Lower lobe of right lung (tissue), 2 donors: ENCODE data around the gene EPHB6. TPM values are rescaled to one million over a fixed set of nuclear protein-coding genes. Genes with fewer than 3 reads are reported as not detected.

Source experiments
- ATAC-seq, 2 donors: fragments of 200-7000 bp; cut with Tn5 transposase; one replicate each; pipeline ENCODE4 v1.9.1; 2020 to 2022; ENCODE audit warnings: mild to moderate bottlenecking in 2 of 2, moderate library complexity in 2 of 2
- DNase-seq: peaks from one replicate; pipeline ENCODE4 v3.0.0-alpha.2; 2020
- H3K27ac ChIP-seq: fragments of 200-600 bp; one replicate; pipeline ENCODE4 v1.8.0; 2022
- H3K27me3 ChIP-seq: fragments of 200-600 bp; one replicate; pipeline ENCODE4 v1.8.0; 2022; ENCODE audit warnings: low read depth
- H3K36me3 ChIP-seq: fragments of 200-600 bp; one replicate; pipeline ENCODE4 v1.8.0; 2022; ENCODE audit warnings: mild to moderate bottlenecking
- H3K4me1 ChIP-seq: fragments of 200-600 bp; one replicate; pipeline ENCODE4 v1.8.0; 2022
- H3K4me3 ChIP-seq: fragments of 200-600 bp; one replicate; pipeline ENCODE4 v1.8.0; 2022; ENCODE audit warnings: mild to moderate bottlenecking
- H3K9me3 ChIP-seq: fragments of 200-600 bp; one replicate; pipeline ENCODE4 v1.8.0; 2022
- intact Hi-C: fragments of 100-400 bp; cut with DNase I; formaldehyde crosslinking; loops from one replicate; pipeline ENCODE4 v1.11.0; 2022
- total RNA-seq: library from RNA; stranded (reverse); fragmentation: NEBNext Ultra II Directional; extraction: Animal tissue kit (Norgen Biotek cat#: 25700); gene quantifications from one replicate; pipeline ENCODE4 v1.2.1, GENCODE V29; 2021
- TF ChIP-seq, protein P1 (sequence below): fragments of 200-600 bp; IDR thresholded peaks from one replicate; pipeline ENCODE4 v1.8.0; 2022; ENCODE audit warnings: antibody characterized with exemption, mild to moderate bottlenecking
- donor health status: DM: no; HTN: yes; CAD: no; lungs with severe emphysema.

Gene EPHB6
- total RNA-seq, 1 donor from 2014 or later: 12.2 TPM

DNA sequence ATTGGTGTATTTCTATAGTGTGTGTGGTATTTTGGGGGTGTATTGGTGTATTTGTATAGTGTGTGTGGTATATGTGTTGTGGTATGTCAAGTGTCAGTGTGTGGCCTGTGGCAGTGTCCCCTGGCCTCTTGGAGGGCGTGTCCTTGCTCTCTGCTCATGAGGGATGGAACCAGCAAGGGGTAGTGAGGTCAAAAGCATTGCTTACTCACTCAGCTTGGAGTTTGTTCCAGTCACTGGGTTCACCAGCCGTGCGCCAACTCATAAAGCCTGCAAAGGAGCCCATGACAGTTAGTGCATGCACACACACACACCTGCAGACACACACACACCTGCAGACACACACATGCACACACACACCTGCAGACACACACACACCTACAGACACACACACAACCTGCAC lies 34.9 kb downstream of the EPHB6 start:
- no peaks in the 10 kb centered on the region for H3K36me3 ChIP-seq
- H3K27ac ChIP-seq: no peak overlapping the region
- H3K27me3 ChIP-seq: no peaks in the 10 kb centered on the region
- DNase-seq (no peak), ATAC-seq (no peak)
- H3K4me1 ChIP-seq: no peaks in the 10 kb centered on the region
- no peak overlapping the region for H3K4me3 ChIP-seq
- TF ChIP-seq, protein P1, sequence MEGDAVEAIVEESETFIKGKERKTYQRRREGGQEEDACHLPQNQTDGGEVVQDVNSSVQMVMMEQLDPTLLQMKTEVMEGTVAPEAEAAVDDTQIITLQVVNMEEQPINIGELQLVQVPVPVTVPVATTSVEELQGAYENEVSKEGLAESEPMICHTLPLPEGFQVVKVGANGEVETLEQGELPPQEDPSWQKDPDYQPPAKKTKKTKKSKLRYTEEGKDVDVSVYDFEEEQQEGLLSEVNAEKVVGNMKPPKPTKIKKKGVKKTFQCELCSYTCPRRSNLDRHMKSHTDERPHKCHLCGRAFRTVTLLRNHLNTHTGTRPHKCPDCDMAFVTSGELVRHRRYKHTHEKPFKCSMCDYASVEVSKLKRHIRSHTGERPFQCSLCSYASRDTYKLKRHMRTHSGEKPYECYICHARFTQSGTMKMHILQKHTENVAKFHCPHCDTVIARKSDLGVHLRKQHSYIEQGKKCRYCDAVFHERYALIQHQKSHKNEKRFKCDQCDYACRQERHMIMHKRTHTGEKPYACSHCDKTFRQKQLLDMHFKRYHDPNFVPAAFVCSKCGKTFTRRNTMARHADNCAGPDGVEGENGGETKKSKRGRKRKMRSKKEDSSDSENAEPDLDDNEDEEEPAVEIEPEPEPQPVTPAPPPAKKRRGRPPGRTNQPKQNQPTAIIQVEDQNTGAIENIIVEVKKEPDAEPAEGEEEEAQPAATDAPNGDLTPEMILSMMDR: no peak
- H3K9me3 ChIP-seq: no peaks in the 10 kb centered on the region
- intact Hi-C loops: no loop called here

DNA sequence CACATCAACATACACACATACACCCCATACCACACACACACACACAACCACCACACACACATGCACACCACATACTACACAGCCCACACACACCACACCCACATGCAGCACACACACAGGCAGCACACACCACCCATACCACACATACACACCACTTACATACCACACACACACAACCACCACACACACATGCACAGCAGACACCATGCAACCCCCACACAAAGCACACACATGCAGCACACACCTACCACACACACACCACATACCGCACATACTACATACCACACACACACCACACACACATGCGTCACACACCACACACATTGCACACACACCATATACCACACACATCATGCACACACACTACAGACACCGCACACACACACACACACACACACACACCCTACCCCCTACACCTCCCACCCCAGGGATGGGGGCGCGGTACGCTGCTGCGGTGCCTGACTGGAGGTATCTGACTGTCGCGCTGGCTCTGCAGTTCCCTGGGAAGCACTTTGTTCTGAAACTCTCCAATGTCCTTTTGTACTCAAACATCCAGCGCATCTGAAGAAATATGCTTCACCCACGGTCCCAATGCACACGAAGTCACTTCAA lies 36.1 kb downstream of the EPHB6 start:
- intact Hi-C loops: no loop called here
- Histone ChIP-seq H3K4me3 (no peak overlapping the region), H3K4me1 (no peaks in the 10 kb centered on the region), H3K9me3 (no peaks in the 10 kb centered on the region), H3K27ac (no peak overlapping the region), H3K36me3 (no peaks in the 10 kb centered on the region), H3K27me3 (no peaks in the 10 kb centered on the region)
- ATAC-seq (no peak), DNase-seq (no peak)
- TF ChIP-seq, protein P1: no peak

DNA sequence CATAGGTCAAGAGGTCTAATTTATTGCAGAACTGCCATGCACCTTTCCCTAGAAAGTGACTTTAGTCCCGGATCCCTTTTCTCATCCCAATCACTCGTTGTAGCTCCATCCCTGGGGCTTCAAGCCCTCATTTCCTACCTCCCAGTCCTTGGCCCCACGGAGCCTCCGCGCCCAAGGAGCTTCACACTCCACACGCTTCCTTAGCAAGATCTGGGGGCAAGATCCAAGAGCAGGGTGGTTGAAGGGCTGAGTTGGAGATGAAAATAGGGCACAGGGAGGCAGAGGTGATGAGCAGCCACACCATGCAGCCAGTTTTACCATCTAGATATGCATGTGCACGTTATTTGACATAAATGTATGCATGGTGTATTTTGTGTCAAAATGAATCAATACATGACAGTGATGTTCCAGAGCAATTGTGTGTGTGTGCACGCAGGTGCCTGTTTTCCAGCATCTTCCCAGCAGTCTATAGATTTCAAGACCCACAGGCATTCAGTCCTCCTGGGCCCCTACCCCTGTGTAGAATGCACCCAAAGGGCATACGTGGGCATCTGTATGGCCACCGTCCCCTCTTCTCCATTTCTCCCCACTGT lies 36.7 kb downstream of the EPHB6 start:
- ATAC-seq: no peak
- TF ChIP-seq, protein P1: no peak
- intact Hi-C loops: no loop called here
- DNase-seq: no peak
- Histone ChIP-seq H3K27ac (no peak overlapping the region), H3K4me3 (no peak overlapping the region), H3K4me1 (no peaks in the 10 kb centered on the region), H3K9me3 (no peaks in the 10 kb centered on the region), H3K27me3 (no peaks in the 10 kb centered on the region), H3K36me3 (no peaks in the 10 kb centered on the region)

DNA sequence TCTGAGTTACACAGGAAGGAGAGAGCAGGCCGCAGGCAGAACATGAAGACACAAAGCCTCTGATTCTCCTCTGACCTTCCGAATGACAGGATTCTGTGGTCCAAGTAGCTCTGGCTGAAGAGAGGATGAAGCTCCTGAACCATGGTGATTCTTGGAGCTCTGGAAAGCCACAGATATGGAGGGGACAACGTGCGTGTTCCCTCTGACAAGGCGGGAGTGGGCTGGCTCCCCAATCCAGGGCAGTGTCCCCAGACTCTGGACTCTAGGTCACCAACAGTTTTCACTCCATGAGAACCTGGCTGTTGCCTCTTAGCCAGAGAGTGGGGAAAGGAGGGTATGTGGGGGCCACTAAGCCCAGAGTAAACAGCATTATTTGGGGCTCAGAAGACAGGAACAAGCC lies 38.1 kb downstream of the EPHB6 start:
- no peak for ATAC-seq
- DNase-seq: no peak

DNA sequence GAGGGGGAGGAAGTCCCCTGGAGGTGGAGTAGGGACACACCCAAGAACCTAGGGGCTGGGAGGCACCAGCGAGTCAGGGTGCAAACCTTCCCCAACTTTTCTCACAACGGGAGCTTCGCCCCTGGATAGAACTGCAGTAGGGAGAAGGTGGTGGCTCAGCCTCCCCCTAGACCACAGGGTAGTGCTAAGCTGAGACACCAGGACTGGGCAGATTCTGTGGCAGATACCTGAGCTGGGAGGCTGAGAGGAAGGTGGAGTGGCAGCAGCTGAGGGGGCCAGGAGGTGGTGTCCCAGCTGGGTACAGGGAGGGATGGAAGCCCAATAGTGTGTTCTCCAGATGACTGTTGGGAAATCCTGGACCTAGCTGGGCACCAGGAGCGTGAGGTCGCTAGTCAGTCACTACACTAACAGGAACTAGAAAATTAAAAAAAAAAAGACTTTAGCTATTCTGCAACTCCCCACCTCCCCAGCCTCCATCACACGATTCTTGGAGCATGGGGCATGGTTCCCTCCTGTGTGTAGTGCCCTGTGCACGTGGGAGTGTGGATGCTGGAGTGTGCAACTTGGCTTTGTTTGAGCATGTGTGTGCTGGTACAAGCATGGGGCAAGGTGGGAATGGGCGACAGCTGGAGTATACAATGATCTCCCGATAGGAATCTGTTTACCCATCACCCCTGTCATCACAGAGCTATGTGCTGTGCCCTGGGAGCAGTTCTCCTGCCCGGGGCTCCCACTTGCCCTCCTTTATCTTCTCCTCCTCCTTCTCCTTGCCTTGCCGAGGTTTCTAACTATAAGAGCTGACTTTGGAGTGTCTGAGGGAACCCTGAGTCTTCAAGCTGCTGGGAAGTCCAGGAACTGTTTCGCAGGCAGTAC lies 39.5 kb downstream of the EPHB6 start:
- Histone ChIP-seq H3K27ac (no peak overlapping the region), H3K27me3 (no peaks in the 10 kb centered on the region), H3K36me3 (no peaks in the 10 kb centered on the region), H3K4me3 (no peak overlapping the region), H3K4me1 (no peaks in the 10 kb centered on the region), H3K9me3 (no peaks in the 10 kb centered on the region)
- intact Hi-C loops: no loop called here
- TF ChIP-seq, protein P1: no peak
- DNase-seq (no peak), ATAC-seq (no peak)

More for the DNA sequence above, 38.1 kb downstream of the EPHB6 start:
- Histone ChIP-seq H3K27me3 (no peaks in the 10 kb centered on the region), H3K4me3 (no peak overlapping the region), H3K4me1 (no peaks in the 10 kb centered on the region), H3K27ac (no peak overlapping the region), H3K9me3 (no peaks in the 10 kb centered on the region), H3K36me3 (no peaks in the 10 kb centered on the region)
- intact Hi-C loops: no loop called here
- TF ChIP-seq, protein P1: no peak
